HepG2 (cell line): Measurements from ENCODE around the gene IFI27L2. TPM values are rescaled to one million over a fixed set of nuclear protein-coding genes. Genes with fewer than 3 reads are reported as not detected.

Source experiments
- CENPBD1 ChIP-seq: sonication (generic); formaldehyde crosslinking; IDR thresholded peaks from 2 replicates; pipeline ENCODE4 v1.8.0; 2022; ENCODE audit warnings: missing genetic modification reagents, low read depth, mild to moderate bottlenecking, borderline replicate concordance
- CERS6 ChIP-seq: sonication (generic); formaldehyde crosslinking; IDR thresholded peaks from 2 replicates; pipeline ENCODE4 v1.5.0; 2020; ENCODE audit warnings: missing genetic modification reagents
- CREBL2 ChIP-seq: sonication (generic); formaldehyde crosslinking; IDR thresholded peaks from 2 replicates; pipeline ENCODE4 v1.8.1; 2023; ENCODE audit warnings: missing genetic modification reagents, mild to moderate bottlenecking, borderline replicate concordance
- FOSL2 ChIP-seq: sonication (generic); formaldehyde crosslinking; IDR thresholded peaks from 2 replicates; pipeline ENCODE4 v1.4.0; 2020; ENCODE audit warnings: missing genetic modification reagents
- KAT8 ChIP-seq: IDR thresholded peaks from 2 replicates; pipeline ENCODE4 v1.6.1; 2016; ENCODE audit warnings: missing genetic modification reagents, missing compliant biosample characterization
- KMT2A ChIP-seq: sonication (generic); formaldehyde crosslinking; IDR thresholded peaks from 2 replicates; pipeline ENCODE4 v1.4.0; 2020; ENCODE audit warnings: missing genetic modification reagents
- MEF2D ChIP-seq: sonication (generic); formaldehyde crosslinking; IDR thresholded peaks from 2 replicates; pipeline ENCODE4 v1.5.1; 2020; ENCODE audit warnings: mild to moderate bottlenecking, missing genetic modification reagents
- MTF1 ChIP-seq: sonication (generic); formaldehyde crosslinking; IDR thresholded peaks from 2 replicates; pipeline ENCODE4 v1.5.0; 2020; ENCODE audit warnings: missing genetic modification reagents
- TMF1 ChIP-seq: sonication (generic); formaldehyde crosslinking; IDR thresholded peaks from 2 replicates; pipeline ENCODE4 v1.8.1; 2022; ENCODE audit warnings: low read depth, missing genetic modification reagents
- YY1 ChIP-seq: IDR thresholded peaks from 2 replicates; pipeline ENCODE4 v1.6.1; 2011; ENCODE audit warnings: low read length, low read depth, moderate library complexity, mild to moderate bottlenecking; ENCODE audit not compliant: insufficient read depth, insufficient replicate concordance
- ZBTB7A ChIP-seq: sonication (generic); formaldehyde crosslinking; IDR thresholded peaks from 2 replicates; pipeline ENCODE4 v1.8.0; 2022; ENCODE audit warnings: mild to moderate bottlenecking, missing genetic modification reagents
- ZBTB7B ChIP-seq: sonication (generic); formaldehyde crosslinking; IDR thresholded peaks from 2 replicates; pipeline ENCODE4 v1.4.0; 2020; ENCODE audit warnings: missing genetic modification reagents
- ZNF180 ChIP-seq: sonication (generic); formaldehyde crosslinking; IDR thresholded peaks from 2 replicates; pipeline ENCODE4 v1.4.0; 2020; ENCODE audit warnings: low read depth, missing genetic modification reagents, borderline replicate concordance
- ZNF207 ChIP-seq: fragments of 450-650 bp; IDR thresholded peaks from 2 replicates; pipeline ENCODE4 v1.6.1; 2016; ENCODE audit warnings: antibody characterized with exemption, borderline replicate concordance
- ZNF292 ChIP-seq: sonication (generic); formaldehyde crosslinking; IDR thresholded peaks from 2 replicates; pipeline ENCODE4 v1.8.1; 2022; ENCODE audit warnings: mild to moderate bottlenecking, low read depth, missing genetic modification reagents, borderline replicate concordance
- ZNF407 ChIP-seq: sonication (generic); formaldehyde crosslinking; IDR thresholded peaks from one replicate; pipeline ENCODE4 v1.5.1; 2020; ENCODE audit warnings: mild to moderate bottlenecking, missing genetic modification reagents; ENCODE audit errors: not compliant biosample characterization
- ZNF501 ChIP-seq: sonication (generic); formaldehyde crosslinking; IDR thresholded peaks from 2 replicates; pipeline ENCODE4 v1.5.1; 2020; ENCODE audit warnings: mild to moderate bottlenecking, moderate library complexity, missing genetic modification reagents
- ZNF556 ChIP-seq: sonication (generic); formaldehyde crosslinking; IDR thresholded peaks from 2 replicates; pipeline ENCODE4 v1.4.0; 2020; ENCODE audit warnings: mild to moderate bottlenecking, missing genetic modification reagents, borderline replicate concordance
- ZNF75D ChIP-seq: sonication (generic); formaldehyde crosslinking; IDR thresholded peaks from 2 replicates; pipeline ENCODE4 v1.8.1; 2023; ENCODE audit warnings: missing genetic modification reagents, mild to moderate bottlenecking, borderline replicate concordance
- polyA plus RNA-seq, 8 experiments: library from polyadenylated mRNA; depleted of rRNA in 3 of 8; stranded (reverse) in 7 of 8; unstranded in 1 of 8; fragments of >200 nt; fragmentation: Illumina TruSeq in 4 of 8; extraction: Trizol in 4 of 8; gene quantifications; 2 replicates each; pipeline versions ENCODE4 v1.2.1 to v1.2.3, GENCODE V29; 2011 to 2016; ENCODE audit warnings: low read depth in 4 of 8, missing spikeins in 1 of 8, mixed read lengths in 1 of 8; ENCODE audit not compliant: insufficient read depth in 1 of 8
- total RNA-seq, 5 experiments: library from RNA; depleted of rRNA; stranded (reverse); fragments of >200 nt; fragmentation: Illumina TruSeq; extraction: Trizol; gene quantifications; 2 replicates each; pipeline ENCODE4 v1.2.3, GENCODE V29; 2016; ENCODE audit warnings: low read depth in 1 of 5

The IFI27L2 gene
- total and polyA plus RNA-seq, 2 of the 13 experiments (the other 11 are each of a cell fraction or from before 2014, with no cell fraction given): 4.3 to 4.8 TPM

- TF ChIP-seq ZNF407 (no peak), ZNF75D (CRISPR knock-in tag) (no peak; the same call in 1 of the 2 replicates), ZBTB7A (no peak), ZNF180 (CRISPR knock-in tag) (no peak), FOSL2 (CRISPR knock-in tag) (no peak), YY1 (peak; percentile 16), ZNF292 (CRISPR knock-in tag) (peak; percentile 98), KAT8 (CRISPR knock-in tag) (peak; percentile 73), MEF2D (CRISPR knock-in tag) (0 out of 2 replicates have a peak, but pooled peaks have one; percentile 18), MTF1 (CRISPR knock-in tag) (no peak; the same call in 1 of the 2 replicates), CERS6 (CRISPR knock-in tag) (no peak), KMT2A (CRISPR knock-in tag) (peak; percentile 97), CENPBD1 (no peak), ZBTB7B (CRISPR knock-in tag) (0 out of 2 replicates have a peak, but pooled peaks have one; percentile 8), ZNF501 (CRISPR knock-in tag) (peak; percentile 74; the same call in 1 of the 2 replicates), ZNF207 (no peak), ZNF556 (CRISPR knock-in tag) (no peak), CREBL2 (CRISPR knock-in tag) (peak; percentile 64; the same call in 1 of the 2 replicates), TMF1 (0 out of 2 replicates have a peak, but pooled peaks have one; percentile 62)
Observed at GRCh38 chr14:94080621-94081385, 48.6 kb downstream of the IFI27L2 start, which contains the start of the genes DDX24 and IFI27L1 (continued).
